NCI-H2171 treated with DMSO at 0.1 percent for 48 hours (cell line): ENCODE data around the gene MACIR.

Experiments
- DNase-seq: peaks from one replicate; lab custom pipeline; 2025; lab: John Stamatoyannopoulos, UW

The MACIR gene

DNA sequence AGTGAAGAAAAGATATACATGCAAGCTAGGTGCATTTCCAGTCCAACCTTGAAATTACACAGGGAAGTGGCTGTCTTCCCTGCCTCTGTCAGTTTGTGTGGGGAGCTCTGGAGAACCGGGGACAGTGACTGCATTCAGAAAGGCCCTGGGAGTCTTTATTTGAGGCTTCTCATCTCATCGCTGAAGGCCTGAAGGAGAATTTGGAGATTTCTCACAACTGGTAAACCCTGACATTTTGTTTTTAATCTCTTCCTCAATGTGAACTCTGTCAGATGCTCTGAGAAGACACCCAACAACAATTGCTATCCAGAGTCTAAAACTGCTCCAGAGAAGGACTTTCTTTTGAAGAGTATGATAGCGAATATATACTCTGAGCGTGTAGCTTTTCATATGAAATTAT lies 33.0 kb downstream of the MACIR start:
- no peak for DNase-seq

DNA sequence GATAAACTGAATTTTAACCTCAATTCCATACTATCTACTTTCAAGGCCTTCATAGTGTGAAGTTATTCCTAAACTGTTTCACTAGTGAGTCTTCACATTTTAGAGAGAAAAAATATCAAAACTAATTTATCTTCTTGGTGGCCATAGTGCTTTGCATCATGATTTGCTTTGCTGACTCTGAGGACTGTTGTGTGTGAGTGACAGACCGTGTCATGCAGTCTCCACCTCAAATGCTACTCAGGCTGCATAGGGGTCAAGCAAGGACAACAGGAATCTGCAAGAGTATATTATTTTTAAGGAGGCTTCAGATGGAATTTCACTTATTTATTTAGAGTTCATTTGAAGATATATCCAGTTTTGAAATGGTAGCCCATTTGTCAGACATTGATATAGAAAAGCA lies 34.5 kb downstream of the MACIR start:
- DNase-seq = no peak

DNA sequence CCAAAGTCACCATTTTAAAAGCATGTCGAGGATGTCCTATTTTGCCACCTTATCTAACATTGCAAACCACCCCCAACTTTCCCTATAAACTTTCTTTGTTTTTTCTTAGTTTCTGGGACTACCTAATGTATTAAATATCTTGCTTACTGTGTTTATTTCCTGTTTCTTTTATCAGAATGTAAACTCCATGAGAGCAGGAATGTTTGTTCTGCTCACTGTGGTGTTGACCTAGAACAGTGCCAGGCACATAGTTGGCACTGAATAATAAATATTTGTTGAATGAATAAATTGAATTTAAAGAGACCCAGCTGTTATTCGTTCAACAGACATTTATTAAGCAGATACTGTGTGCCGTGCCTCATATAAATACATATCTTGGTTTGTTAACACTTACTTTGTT lies 35.2 kb downstream of the MACIR start:
- no peak for DNase-seq

DNA sequence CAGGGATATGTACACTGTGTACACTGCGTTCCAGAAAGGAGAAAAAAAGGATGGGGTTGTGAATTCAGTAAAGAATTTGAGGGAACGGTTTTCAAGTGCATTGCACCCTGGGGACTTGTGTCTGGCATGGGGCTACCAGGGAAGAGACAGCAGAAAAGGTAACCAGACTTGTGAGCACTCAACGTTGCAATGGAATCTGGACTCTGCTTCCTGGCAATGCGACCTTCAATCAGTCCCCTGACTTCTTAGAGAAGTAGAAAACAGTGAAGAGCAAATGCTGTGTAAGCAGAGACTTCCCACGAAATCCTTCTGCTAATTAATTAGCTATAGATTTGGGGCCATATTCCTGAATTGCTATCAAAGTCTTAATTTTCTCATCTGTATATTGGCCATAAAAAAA lies 36.3 kb downstream of the MACIR start:
- no peak for DNase-seq

DNA sequence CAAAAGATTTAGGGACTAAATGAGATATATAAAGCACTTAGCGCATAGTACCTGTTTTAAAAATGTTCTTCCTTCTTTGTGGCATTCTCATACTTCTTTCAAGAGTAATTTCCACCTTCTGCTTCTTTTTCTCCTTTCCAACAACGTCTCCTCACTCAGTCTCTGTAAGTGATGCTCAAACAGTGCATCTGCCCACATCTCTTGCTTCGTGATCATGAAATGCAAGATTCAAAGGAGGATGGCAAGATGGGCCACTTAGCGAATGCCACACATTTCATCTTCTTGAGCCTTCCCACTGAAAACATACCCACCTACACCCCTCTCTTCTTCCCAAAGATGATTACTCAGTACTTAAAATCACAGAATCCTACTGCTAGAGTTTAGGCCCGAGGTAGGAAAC lies 36.9 kb downstream of the MACIR start:
- no peak for DNase-seq

DNA sequence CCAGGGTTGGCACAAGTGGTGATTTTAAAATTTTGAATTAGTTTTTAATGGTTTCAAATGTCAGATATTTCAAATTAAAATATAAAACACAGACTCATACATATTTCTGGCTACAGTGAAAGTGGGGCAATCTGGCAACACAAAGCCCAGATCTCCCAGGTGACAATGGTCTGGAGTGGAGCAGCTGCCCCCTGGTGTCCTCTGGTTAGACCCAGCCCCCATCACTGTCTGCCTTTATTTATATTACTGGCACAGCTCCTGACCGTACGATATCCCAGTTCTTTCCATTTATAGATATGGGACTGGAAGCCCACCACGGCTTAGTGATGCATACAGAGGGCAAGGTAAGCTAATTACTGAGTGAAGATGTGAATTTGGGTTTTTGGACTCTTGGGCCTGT lies 37.3 kb downstream of the MACIR start:
- no peak for DNase-seq

DNA sequence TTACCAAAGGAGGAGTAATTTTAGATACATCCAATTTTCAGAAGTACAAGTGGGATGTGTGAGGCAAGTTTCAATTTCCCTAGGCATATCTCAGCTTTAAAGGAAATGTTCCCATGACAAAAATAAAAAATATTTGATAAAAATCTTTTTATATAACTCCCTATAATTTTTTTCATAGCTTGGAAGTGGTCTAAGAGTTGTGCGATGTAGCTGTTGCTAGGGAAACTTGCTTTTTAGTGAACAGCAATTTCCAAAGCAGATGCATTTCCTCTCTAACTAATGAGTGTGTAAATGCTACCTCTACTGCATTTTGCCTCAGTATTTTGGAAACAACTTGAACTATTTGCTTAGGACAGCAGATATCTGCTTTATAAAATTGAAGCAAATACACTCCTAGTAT lies 39.6 kb downstream of the MACIR start:
- DNase-seq = no peak

DNA sequence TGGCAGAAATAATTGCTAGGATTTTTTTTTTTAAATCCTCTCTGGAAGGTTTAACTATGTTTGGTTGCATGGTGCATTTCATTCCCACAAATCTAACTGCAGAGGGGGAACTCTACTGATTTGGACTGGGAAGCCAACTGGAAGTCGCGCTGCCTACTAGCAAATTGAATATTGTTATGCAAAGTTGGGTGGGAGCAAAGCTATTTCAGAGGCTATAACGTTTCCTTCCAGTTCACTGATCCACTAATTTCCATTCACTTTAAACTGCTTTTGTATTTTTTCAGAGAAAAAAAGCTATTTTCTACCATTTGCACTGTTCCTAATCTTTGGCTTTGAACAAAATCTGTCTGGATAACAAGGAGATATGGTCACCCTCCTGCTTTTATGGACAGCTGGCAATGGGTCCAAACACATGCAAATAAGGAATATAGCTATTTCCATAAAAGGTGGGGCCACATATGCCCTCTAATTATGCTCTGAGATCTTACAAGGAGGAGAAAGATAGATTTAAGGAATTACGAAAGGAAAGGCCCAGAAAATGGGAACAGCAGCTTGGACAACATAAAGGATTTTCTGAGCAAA lies 40.1 kb downstream of the MACIR start:
- no peak for DNase-seq

DNA sequence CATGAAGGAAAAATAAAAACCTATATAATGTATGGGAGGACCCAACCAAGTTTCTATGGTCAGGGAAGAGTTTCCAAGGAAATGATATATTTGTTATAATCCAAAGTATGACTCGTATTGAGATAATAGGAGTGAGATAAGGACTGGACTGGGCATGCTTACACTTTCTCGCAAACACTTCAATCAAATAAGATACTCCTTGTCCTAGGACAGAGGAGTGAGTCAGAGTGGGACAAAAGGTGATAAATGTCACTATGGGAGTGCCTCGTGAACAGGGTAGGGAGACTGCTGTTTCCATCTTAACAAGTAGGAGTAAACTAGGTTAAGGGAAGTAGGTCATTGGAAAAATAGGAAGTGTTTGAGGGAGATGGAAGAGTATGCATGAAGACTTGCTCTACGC lies 47.2 kb downstream of the MACIR start:
- DNase-seq = no peak

DNA sequence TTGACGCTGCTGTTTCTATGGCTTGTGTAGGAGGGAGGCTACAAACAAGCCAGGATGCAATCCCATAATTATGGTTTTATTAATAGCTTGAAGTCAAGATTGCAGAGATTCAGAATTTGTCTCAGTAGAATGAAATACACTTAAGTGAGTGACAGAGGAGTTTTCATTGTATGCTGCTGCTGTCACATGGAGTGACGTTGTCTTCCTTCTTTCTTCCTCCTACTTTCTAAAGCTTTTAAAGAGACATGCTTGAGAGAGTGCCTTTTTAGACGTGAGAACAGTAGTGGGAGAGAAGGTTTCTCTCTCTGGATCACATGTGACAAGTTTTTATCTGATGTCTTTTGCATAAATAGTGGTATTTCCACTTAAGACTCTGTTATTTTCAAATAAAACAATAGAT lies 48.9 kb downstream of the MACIR start:
- DNase-seq = no peak

DNA sequence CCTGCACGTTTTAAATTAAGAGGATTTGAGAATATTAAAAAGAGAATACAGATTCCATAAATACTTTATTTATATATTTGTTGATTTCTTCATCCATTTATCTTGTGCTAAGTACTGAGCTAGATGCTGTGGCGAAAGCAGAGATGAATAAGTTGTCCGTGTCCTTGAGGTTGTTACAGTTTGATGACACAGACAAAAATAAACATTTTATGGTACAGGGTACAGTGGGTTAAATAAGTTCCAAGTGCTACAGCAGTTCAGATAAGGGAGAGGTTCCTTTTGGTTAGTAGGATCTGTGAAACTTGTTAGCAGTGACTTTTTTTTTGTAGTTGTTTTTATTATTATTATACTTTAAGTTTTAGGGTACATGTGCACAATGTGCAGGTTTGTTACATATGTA lies 50.2 kb downstream of the MACIR start:
- DNase-seq = no peak

DNA sequence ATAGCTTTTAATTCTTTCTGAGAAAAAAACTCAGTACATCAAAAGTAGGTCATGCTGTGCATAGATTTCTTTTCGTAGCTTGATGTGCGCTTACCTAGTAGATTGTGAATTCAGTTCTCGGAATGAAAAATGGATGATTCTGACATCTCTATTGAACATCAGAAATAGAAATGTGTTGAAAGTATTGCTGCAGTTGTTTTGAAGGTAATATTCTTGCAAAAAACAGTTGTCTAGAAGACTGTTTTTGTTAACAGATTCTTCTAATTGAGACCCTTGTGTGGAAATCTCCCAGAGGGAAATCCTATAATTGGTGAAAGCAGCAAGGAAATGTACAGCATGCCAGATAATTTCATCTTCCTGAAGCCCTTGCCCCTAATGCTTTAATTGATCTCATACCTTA lies 54.5 kb downstream of the MACIR start:
- DNase-seq = no peak

DNA sequence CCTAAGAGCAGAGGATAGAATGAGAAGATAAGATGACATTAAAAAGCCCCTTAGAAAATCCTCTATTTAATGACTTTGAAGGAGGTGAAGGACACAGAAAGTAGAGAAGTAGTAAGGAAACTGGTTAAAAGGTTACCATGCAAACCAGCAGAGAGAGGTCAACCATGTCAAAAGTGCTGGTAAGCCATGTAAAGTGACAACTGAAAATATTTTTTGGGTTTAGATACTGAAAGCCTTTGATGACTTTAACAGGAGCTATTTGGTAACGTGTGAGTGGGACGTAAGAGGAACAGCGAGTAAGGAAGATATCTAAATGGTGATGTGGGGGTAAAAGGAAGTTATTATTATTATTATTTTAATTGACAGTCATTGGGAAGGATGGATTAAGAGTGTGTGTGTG lies 56.9 kb downstream of the MACIR start:
- no peak for DNase-seq

DNA sequence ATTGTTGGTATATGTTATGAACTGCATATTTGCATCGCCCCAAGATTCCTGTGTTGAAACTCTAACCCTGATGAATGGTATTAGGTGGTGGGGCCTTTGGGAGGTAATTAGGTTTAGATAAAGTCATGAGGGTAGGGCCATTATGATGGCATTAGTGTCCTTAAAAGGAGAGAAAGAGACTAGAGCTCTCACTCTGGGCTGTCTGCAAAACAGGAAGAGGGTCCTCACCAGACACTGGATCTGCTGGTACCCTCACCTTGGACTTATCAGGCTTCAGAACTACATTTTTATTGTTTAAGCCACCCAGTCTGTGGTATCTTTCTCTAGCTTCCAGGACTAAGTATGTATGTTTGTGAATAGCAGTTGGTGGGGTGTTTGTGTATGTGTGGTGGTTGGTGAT lies 68.9 kb downstream of the MACIR start:
- DNase-seq = no peak

DNA sequence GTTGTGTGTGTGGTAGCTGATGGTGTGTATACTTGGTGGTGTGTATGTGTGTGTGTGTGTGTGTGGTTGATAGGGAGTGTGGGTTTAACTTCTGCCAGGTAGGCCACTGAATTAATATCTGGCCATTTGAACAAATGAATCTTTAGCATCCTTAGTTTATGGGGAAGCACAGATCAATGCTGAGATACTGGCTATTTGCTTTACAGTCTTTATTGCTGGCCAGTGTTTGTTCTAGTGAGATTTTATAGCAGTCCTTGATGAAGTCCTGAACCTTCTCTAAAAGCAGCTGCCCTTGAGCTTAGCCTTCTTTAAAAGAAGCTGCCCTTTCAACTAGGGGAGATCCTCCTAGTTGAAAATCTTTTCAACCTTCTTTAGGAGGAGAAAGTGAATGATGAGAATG lies 69.3 kb downstream of the MACIR start:
- DNase-seq = no peak
